HepG2 (cell line): ENCODE measurements around the gene KLHDC1. TPM values are rescaled to one million over a fixed set of nuclear protein-coding genes. Genes with fewer than 3 reads are reported as not detected.
A peak's percentile ranks its signal among the peaks of the same experiment; 100 is the strongest.

Experiments used
- GATAD2A ChIP-seq: IDR thresholded peaks from 2 replicates; pipeline ENCODE4 v1.6.1; 2016
- GTF3A ChIP-seq: sonication (generic); formaldehyde crosslinking; conservative IDR thresholded peaks from 2 replicates; pipeline ENCODE4 v1.4.0; 2020; ENCODE audit warnings: mild to moderate bottlenecking, missing genetic modification reagents
- HES4 ChIP-seq: sonication (generic); formaldehyde crosslinking; IDR thresholded peaks from 2 replicates; pipeline ENCODE4 v1.9.0; 2021; ENCODE audit warnings: mild to moderate bottlenecking, missing genetic modification reagents, borderline replicate concordance
- NFE2L2 ChIP-seq: fragments of 150-350 bp; IDR thresholded peaks from 2 replicates; pipeline ENCODE4 v1.6.1; 2014; ENCODE audit warnings: low read length
- PAX8 ChIP-seq: sonication (generic); formaldehyde crosslinking; IDR thresholded peaks from 2 replicates; pipeline ENCODE4 v1.8.0; 2022; ENCODE audit warnings: mild to moderate bottlenecking, missing genetic modification reagents, borderline replicate concordance
- SCMH1 ChIP-seq: sonication (generic); formaldehyde crosslinking; IDR thresholded peaks from 2 replicates; pipeline ENCODE4 v1.9.0; 2021; ENCODE audit warnings: missing genetic modification reagents, mild to moderate bottlenecking, borderline replicate concordance
- TRIM24 ChIP-seq: sonication (generic); formaldehyde crosslinking; IDR thresholded peaks from 2 replicates; pipeline ENCODE4 v1.8.0; 2022; ENCODE audit warnings: mild to moderate bottlenecking, missing genetic modification reagents
- ZFP90 ChIP-seq: sonication (generic); formaldehyde crosslinking; IDR thresholded peaks from 2 replicates; pipeline ENCODE4 v1.8.0; 2022; ENCODE audit warnings: missing genetic modification reagents, mild to moderate bottlenecking, inconsistent platforms, borderline replicate concordance
- ZNF10 ChIP-seq: sonication (generic); formaldehyde crosslinking; IDR thresholded peaks from 2 replicates; pipeline ENCODE4 v1.4.0; 2020; ENCODE audit warnings: mild to moderate bottlenecking, low read depth, missing genetic modification reagents, borderline replicate concordance
- ZNF24 ChIP-seq: fragments of 450-650 bp; IDR thresholded peaks from 2 replicates; pipeline ENCODE4 v1.6.1; 2017; ENCODE audit warnings: antibody characterized with exemption, mild to moderate bottlenecking
- ZNF33A ChIP-seq: sonication (generic); formaldehyde crosslinking; IDR thresholded peaks from 2 replicates; pipeline ENCODE4 v1.5.1; 2020; ENCODE audit warnings: missing genetic modification reagents, mild to moderate bottlenecking, moderate library complexity, borderline replicate concordance
- ZNF44 ChIP-seq: sonication (generic); formaldehyde crosslinking; IDR thresholded peaks from 2 replicates; pipeline ENCODE4 v1.5.1; 2020; ENCODE audit warnings: mild to moderate bottlenecking, missing genetic modification reagents
- ZNF550 ChIP-seq: sonication (generic); formaldehyde crosslinking; IDR thresholded peaks from 2 replicates; pipeline ENCODE4 v1.4.0; 2020; ENCODE audit warnings: mild to moderate bottlenecking, missing genetic modification reagents, borderline replicate concordance
- ZNF773 ChIP-seq: sonication (generic); formaldehyde crosslinking; IDR thresholded peaks from 2 replicates; pipeline ENCODE4 v1.4.0; 2020; ENCODE audit warnings: missing genetic modification reagents, borderline replicate concordance
- polyA plus RNA-seq, 8 experiments: library from polyadenylated mRNA; depleted of rRNA in 3 of 8; stranded (reverse) in 7 of 8; unstranded in 1 of 8; fragments of >200 nt; fragmentation: Illumina TruSeq in 4 of 8; extraction: Trizol in 4 of 8; gene quantifications; 2 replicates each; pipeline versions ENCODE4 v1.2.1 to v1.2.3, GENCODE V29; 2011 to 2016; ENCODE audit warnings: low read depth in 4 of 8, missing spikeins in 1 of 8, mixed read lengths in 1 of 8; ENCODE audit not compliant: insufficient read depth in 1 of 8
- total RNA-seq, 5 experiments: library from RNA; depleted of rRNA; stranded (reverse); fragments of >200 nt; fragmentation: Illumina TruSeq; extraction: Trizol; gene quantifications; 2 replicates each; pipeline ENCODE4 v1.2.3, GENCODE V29; 2016; ENCODE audit warnings: low read depth in 1 of 5
- TF ChIP-seq, protein P1 (sequence below): sonication (generic); formaldehyde crosslinking; IDR thresholded peaks from 2 replicates; pipeline ENCODE4 v1.8.0; 2022; ENCODE audit warnings: missing genetic modification reagents, low read depth, mild to moderate bottlenecking, borderline replicate concordance
- TF ChIP-seq, protein P2 (sequence below): IDR thresholded peaks from 2 replicates; pipeline ENCODE4 v1.6.1; 2012; ENCODE audit warnings: low read depth, low read length, improper control_type of control experiment
- TF ChIP-seq, protein P3 (sequence below): sonication (generic); formaldehyde crosslinking; IDR thresholded peaks from 2 replicates; pipeline ENCODE4 v1.4.0; 2020; ENCODE audit warnings: missing genetic modification reagents
- TF ChIP-seq, protein P4 (sequence below): IDR thresholded peaks from 2 replicates; pipeline ENCODE4 v1.6.1; 2016; ENCODE audit warnings: missing compliant biosample characterization, missing genetic modification reagents, borderline replicate concordance
- TF ChIP-seq, protein P5 (sequence below): sonication (generic); formaldehyde crosslinking; IDR thresholded peaks from 2 replicates; pipeline ENCODE4 v1.4.0; 2020; ENCODE audit warnings: low read depth, mild to moderate bottlenecking, missing genetic modification reagents
- TF ChIP-seq, protein P6 (sequence below): sonication (generic); formaldehyde crosslinking; IDR thresholded peaks from 2 replicates; pipeline ENCODE4 v1.5.0; 2020; ENCODE audit warnings: missing genetic modification reagents, mild to moderate bottlenecking, borderline replicate concordance
- TF ChIP-seq, protein P7 (sequence below): sonication (generic); formaldehyde crosslinking; IDR thresholded peaks from 2 replicates; pipeline ENCODE4 v1.8.1; 2023; ENCODE audit warnings: missing genetic modification reagents, inconsistent platforms, borderline replicate concordance

KLHDC1 gene
- total and polyA plus RNA-seq, 2 of the 13 experiments (the other 11 are each of a cell fraction or from before 2014, with no cell fraction given) = 0.11 TPM; not detected in 1

DNA sequence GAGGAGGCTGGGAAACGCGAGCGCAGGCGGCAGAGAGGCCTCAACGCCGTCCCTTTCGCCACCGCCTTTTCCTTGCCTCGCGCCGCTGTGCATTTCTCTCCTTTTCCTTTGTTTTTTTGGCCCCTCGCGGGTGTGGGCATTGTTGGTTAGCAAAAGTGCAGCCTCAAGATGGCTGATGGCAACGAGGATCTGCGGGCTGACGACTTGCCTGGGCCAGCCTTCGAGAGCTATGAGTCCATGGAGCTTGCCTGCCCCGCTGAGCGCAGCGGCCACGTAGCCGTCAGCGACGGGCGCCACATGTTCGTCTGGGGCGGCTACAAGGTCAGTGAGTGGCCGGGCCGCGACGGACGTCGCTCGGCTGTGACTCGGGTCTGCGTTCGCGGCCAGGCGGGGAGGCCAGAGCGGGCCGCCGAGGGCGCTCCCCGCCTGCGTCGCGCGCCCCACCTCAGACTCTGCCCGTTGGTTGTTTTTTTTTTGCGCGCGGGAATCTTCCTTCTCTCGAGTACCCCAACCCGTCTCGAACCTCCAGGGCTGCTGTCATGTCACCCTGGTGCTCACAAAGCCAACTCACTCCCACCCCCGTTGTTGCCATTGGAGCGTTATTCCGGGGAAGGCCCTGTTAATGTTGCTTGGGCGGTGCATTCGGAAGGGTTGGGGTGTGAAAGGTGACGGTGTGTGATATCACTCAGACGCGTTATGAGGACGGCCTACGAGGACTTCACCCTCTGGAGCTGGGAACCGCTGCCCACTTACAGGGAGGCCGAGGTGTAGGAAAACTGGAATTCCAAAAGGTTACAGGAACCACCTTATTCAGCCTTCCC lies 75.6 kb downstream of the KLHDC1 start (continued):
- TF ChIP-seq ZNF10 (CRISPR knock-in tag) (no peak), GATAD2A (CRISPR knock-in tag) (no peak), ZNF773 (CRISPR knock-in tag) (no peak; the same call in 1 of the 2 replicates), ZNF44 (CRISPR knock-in tag) (no peak), ZNF550 (CRISPR knock-in tag) (no peak), ZFP90 (no peak), SCMH1 (no peak), HES4 (CRISPR knock-in tag) (no peak), NFE2L2 (no peak), ZNF33A (no peak), TRIM24 (CRISPR knock-in tag) (no peak), PAX8 (CRISPR knock-in tag) (no peak), GTF3A (CRISPR knock-in tag) (no peak), ZNF24 (no peak)
- TF ChIP-seq, protein P1, sequence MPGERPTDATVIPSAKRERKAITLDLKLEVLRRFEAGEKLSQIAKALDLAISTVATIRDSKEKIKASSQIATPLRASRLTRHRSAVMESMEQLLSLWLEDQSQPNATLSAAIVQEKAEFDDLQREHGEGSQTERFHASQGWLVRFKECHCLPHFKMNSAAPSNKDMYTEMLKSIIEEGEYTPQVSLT (CRISPR knock-in tag) = no peak; the same call in 1 of the 2 replicates
- TF ChIP-seq, protein P2, sequence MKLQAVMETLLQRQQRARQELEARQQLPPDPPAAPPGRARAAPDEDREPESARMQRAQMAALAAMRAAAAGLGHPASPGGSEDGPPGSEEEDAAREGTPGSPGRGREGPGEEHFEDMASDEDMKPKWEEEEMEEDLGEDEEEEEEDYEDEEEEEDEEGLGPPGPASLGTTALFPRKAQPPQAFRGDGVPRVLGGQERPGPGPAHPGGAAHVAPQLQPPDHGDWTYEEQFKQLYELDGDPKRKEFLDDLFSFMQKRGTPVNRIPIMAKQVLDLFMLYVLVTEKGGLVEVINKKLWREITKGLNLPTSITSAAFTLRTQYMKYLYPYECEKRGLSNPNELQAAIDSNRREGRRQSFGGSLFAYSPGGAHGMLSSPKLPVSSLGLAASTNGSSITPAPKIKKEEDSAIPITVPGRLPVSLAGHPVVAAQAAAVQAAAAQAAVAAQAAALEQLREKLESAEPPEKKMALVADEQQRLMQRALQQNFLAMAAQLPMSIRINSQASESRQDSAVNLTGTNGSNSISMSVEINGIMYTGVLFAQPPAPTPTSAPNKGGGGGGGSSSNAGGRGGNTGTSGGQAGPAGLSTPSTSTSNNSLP = no peak
- TF ChIP-seq, protein P3, sequence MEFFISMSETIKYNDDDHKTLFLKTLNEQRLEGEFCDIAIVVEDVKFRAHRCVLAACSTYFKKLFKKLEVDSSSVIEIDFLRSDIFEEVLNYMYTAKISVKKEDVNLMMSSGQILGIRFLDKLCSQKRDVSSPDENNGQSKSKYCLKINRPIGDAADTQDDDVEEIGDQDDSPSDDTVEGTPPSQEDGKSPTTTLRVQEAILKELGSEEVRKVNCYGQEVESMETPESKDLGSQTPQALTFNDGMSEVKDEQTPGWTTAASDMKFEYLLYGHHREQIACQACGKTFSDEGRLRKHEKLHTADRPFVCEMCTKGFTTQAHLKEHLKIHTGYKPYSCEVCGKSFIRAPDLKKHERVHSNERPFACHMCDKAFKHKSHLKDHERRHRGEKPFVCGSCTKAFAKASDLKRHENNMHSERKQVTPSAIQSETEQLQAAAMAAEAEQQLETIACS (CRISPR knock-in tag) = no peak
- TF ChIP-seq, protein P4, sequence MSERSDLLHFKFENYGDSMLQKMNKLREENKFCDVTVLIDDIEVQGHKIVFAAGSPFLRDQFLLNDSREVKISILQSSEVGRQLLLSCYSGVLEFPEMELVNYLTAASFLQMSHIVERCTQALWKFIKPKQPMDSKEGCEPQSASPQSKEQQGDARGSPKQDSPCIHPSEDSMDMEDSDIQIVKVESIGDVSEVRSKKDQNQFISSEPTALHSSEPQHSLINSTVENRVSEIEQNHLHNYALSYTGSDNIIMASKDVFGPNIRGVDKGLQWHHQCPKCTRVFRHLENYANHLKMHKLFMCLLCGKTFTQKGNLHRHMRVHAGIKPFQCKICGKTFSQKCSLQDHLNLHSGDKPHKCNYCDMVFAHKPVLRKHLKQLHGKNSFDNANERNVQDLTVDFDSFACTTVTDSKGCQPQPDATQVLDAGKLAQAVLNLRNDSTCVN = no peak
- TF ChIP-seq, protein P5, sequence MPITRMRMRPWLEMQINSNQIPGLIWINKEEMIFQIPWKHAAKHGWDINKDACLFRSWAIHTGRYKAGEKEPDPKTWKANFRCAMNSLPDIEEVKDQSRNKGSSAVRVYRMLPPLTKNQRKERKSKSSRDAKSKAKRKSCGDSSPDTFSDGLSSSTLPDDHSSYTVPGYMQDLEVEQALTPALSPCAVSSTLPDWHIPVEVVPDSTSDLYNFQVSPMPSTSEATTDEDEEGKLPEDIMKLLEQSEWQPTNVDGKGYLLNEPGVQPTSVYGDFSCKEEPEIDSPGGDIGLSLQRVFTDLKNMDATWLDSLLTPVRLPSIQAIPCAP (CRISPR knock-in tag) = no peak
- TF ChIP-seq, protein P6, sequence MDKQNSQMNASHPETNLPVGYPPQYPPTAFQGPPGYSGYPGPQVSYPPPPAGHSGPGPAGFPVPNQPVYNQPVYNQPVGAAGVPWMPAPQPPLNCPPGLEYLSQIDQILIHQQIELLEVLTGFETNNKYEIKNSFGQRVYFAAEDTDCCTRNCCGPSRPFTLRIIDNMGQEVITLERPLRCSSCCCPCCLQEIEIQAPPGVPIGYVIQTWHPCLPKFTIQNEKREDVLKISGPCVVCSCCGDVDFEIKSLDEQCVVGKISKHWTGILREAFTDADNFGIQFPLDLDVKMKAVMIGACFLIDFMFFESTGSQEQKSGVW (CRISPR knock-in tag) = 0 out of 2 replicates have a peak, but pooled peaks have one; percentile 31
- TF ChIP-seq, protein P7, sequence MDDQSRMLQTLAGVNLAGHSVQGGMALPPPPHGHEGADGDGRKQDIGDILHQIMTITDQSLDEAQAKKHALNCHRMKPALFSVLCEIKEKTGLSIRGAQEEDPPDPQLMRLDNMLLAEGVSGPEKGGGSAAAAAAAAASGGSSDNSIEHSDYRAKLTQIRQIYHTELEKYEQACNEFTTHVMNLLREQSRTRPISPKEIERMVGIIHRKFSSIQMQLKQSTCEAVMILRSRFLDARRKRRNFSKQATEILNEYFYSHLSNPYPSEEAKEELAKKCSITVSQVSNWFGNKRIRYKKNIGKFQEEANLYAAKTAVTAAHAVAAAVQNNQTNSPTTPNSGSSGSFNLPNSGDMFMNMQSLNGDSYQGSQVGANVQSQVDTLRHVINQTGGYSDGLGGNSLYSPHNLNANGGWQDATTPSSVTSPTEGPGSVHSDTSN (CRISPR knock-in tag) = no peak
